Retinal pigment epithelial cell (primary cell): ENCODE measurements around the gene DBN1.

ENCODE experiments used
- DNase-seq: peaks from one replicate; pipeline ENCODE4 v3.0.0-alpha.2; 2010; ENCODE audit warnings: low read depth
- H3K4me3 ChIP-seq: 2 replicates; pipeline ENCODE4 v1.5.1; 2011; ENCODE audit warnings: mild to moderate bottlenecking, low read length, control low read depth, moderate library complexity
- CTCF ChIP-seq: conservative IDR thresholded peaks from 2 replicates; pipeline ENCODE4 v1.5.1; 2011; ENCODE audit warnings: low read depth, low read length, control low read depth, inconsistent platforms

DBN1 gene

GRCh38 chr5:177498013-177498787 lies 24.8 kb upstream of the DBN1 start:
- no peak for TF ChIP-seq CTCF
- H3K4me3 ChIP-seq, result peak overlapping the region; percentile 57
- DNase-seq, result no peak

GRCh38 chr5:177497292-177498012 lies 24.0 kb upstream of the DBN1 start, which contains the start of gene PDLIM7:
Gene PDLIM7 (minus strand): TSS chr5:177497604. CDS start chr5:177496512, 1,092 bp downstream.
- peak; percentile 87 for DNase-seq
- TF ChIP-seq CTCF, result peak; percentile 10
- peak within 1 kb of the TSS; percentile 81 for H3K4me3 ChIP-seq

- TF ChIP-seq CTCF, result no peak
- DNase-seq, result peak; percentile 68
- peak overlapping the region; percentile 81 for H3K4me3 ChIP-seq
These were observed 23.4 kb upstream of the DBN1 start for GRCh38 chr5:177496727-177497291.

- no peak for DNase-seq
- peak; percentile 48 for TF ChIP-seq CTCF
These were observed 22.8 kb upstream of the DBN1 start for GRCh38 chr5:177496070-177496726.

GRCh38 chr5:177495243-177496060 lies 22.0 kb upstream of the DBN1 start:
- H3K4me3 ChIP-seq, result peak overlapping the region; percentile 81
- DNase-seq, result peak; percentile 75
- TF ChIP-seq CTCF, result no peak

More at GRCh38 chr5:177496070-177496726, 22.8 kb upstream of the DBN1 start:
- H3K4me3 ChIP-seq, result peak overlapping the region; percentile 81
